GM21529 (cell line): ENCODE measurements around the gene LRP1B.
A peak's percentile ranks its signal among the peaks of the same experiment; 100 is the strongest.

Experiments
- ATAC-seq: cut with Tn5 transposase; IDR thresholded peaks from one replicate; pipeline ENCODE4 v1.9.1; 2021; ENCODE audit not compliant: unreplicated experiment

LRP1B gene

GRCh38 chr2:142131010-142131669 lies at the start of gene LRP1B:
LRP1B (minus strand) TSS chr2:142131016; CDS start chr2:142130729, 287 bp downstream.
- ATAC-seq, result peak; percentile 75

DNA sequence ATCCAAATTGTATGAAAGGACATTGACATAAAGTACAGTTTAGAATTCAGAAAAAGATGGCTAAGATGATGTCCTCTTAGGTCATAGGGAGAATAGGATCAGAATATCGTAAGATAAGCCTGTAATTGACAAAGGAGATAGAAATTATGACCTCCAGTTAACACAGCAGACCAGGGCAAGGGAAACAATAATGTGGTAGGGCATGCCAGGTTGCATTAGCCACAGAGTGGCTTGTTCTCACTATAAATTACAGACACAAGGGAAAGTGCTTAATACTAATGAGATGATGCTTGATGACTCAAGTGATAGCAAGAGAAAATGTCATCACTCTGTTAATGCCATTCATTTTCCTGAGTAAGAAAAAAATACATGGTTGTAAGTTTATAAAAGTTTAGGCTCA lies 48.9 kb upstream of the LRP1B start:
- no peak for ATAC-seq

- no peak for ATAC-seq
Measured at GRCh38 chr2:142178604-142179003, 47.8 kb upstream of the LRP1B start.

DNA sequence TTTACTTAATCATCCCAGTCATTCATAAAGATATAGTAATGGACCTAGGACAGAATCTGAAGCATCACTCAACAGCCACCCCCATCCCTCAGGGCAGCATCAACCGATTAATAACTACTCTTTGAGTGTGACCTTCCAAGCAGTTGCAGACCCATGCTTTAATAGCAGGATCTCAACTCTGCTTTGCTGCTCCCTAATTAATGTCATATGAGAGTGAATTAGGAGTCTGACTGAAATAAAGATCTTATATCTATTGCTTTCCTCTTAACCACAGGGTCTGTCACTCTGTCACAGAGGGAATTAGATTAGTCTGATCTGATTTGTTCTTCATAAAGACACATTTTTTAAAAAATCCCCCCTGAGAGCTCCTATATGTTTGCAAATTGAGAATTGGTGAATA lies 46.1 kb upstream of the LRP1B start:
- ATAC-seq, result no peak

DNA sequence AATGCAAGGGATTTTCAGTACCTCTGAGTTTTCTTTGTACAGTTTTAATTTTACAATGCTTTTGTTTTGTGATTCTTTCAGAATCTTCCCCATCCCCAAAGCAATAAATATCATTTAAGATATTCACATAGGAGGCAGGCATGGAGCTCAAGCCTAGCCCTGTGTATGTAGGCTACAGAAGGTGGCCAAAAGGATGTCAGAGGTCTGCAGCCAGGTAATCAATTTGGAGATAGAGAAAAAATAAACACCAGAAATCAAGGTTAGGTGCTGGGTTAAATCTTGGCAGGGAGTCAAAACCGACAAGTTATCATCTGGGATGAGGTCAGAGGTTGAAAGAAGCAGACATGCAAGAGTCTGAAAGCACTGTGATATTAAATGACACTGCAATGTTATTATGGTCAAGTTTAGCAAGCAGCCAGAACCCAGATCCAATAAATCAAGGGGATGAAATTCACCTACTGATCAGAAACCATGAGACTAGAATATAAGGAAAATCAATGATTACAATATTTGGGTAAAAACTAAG lies 45.1 kb upstream of the LRP1B start:
- ATAC-seq, result no peak

DNA sequence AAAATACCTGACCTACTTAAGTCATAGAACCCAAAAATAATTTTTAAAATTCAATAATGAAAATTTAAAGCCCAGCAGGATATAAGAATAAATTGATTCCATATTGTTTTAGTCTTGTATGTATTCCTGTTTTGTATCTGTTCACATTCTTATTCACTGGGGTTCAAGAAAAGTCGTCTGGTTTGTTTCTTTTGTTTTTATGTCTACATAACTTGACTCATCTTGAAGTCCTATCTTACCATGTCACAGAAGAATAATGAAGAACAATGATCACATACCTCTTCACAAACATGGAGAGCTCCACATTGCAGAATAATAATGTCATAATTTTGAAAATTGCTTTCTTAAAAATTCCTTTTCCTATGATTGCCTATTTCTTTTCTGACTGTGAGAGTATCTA lies 43.4 kb upstream of the LRP1B start:
- no peak for ATAC-seq

- no peak for ATAC-seq
Measured at GRCh38 chr2:142170847-142171246, 40.0 kb upstream of the LRP1B start.

- ATAC-seq, result peak; percentile 98
Measured at GRCh38 chr2:142165790-142166189, 35.0 kb upstream of the LRP1B start.

DNA sequence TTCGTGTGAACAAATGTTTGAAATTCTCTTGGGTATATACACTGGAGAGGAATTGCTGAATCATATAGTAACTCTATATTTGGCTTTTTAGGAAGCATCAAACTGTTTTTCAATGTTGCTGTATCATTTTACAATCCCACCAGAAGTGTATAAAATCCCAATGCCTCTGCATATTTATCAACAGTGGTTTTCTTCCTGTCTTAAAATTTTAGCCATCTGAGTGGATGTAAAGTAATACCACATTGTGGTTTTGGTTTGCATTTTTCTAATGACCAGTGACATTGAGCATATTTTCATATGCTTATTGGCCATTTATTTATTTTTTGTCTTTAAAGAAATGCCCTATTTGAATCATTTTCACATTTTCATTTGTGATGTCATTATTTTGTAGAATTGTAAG lies 22.8 kb upstream of the LRP1B start:
- ATAC-seq, result no peak

GRCh38 chr2:142150453-142150852 lies 19.6 kb upstream of the LRP1B start:
- ATAC-seq, result no peak

DNA sequence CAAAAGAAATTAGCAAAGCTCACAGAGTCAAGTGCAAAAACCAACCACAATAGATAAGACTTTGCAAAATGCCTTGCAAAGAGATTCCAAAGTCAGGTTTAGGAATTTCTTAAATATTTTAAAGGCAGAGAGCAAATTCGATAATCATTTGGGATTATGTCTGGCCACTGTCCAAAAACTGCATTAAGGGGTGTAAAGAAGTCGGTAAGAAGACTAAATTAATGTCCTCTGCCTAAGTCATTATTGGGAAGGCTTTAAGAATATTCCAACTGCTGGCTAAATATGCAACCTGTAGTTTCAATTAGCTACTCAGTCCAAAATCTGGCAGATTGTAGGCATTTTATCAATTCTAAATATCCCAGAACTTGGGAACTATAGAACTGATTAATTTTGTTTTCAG lies 13.7 kb upstream of the LRP1B start:
- ATAC-seq, result no peak

- no peak for ATAC-seq
Measured at GRCh38 chr2:142142595-142142994, 11.8 kb upstream of the LRP1B start.

GRCh38 chr2:142140434-142140845 lies 9.6 kb upstream of the LRP1B start:
- peak; percentile 56 for ATAC-seq

DNA sequence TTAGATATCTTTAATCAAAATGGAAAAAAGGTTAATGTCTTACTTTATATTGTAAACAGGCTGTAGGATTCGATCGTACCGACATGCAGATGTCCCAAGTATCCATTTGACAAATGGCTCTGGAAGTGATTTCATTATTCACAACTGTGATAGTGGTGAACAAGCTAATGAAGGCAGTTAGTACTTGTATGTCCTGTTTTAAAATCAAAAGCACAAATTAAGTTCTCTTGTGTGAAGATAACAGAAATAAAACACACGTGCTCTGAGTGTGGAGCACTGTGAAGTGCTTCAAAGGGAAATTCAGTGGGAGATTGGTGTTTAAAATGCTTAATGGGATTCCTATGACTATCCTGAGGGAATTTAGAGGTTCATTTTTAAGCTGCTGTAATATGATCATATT lies 8.6 kb upstream of the LRP1B start:
- no peak for ATAC-seq

GRCh38 chr2:142136571-142136970 lies 5.8 kb upstream of the LRP1B start:
- ATAC-seq, result no peak

- no peak for ATAC-seq
Measured at GRCh38 chr2:142134911-142135310, 4.1 kb upstream of the LRP1B start.

DNA sequence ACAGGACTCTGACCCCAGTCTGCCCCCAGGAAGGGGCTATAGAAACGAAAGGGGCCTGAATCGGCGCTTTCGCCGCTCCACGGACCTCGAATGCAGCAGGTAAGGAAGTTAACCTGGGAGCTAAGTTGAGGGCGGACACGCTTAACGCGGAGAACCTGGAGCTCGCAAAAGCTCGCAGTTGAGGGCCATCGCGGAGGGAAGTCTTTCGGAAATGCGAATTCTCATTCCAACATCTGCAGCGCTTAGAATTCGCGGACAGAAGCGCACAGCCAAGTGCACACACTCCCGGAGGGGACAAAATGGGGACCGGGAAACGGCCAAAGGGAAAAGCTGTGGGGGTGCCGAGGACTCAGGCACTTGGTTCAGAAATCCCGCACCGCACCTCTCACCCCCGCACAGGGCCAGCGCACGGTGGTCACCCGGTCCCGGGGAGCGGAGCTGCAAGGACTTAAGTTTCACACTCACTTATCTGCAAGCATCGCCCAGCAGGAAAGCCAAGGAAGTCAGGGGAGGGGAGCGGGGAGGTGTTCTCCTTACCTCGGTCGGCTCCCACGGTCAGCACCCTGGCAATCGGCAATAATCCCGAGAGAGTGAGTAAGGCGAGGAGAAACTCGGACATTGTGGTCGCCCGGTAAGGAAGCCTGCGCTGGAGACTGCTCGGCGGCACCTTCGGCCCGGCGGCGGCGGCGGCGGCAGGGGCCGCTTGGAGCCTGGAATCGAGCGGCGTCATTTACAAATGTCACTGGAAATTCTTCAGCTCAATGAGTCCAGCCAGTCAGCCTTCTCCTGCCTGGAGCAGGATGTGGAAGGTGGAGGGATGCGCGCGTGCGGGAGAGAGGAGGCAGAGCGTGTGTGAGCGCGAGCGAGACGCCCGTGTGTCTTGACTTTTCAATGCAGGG lies 456 bp downstream of the LRP1B start:
- ATAC-seq, result peak; percentile 39

DNA sequence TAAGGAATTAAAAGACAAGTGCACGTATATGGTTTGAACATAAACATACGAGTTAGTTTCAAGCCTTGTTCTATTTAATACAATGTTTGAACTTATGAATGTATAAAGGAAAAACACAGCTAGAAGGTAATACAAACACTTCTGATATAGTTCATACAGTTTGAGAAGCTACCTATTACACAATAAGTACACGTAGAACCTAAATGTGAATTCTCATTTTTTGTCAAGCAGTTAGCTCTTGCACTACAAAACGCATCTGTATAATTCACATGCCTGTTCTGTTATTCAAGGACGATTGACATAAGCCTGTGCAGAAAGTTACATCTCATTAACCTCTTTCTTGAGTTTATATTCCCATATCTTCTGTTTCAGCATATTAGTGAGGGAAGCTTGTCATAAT lies 2.7 kb downstream of the LRP1B start:
- ATAC-seq, result no peak

DNA sequence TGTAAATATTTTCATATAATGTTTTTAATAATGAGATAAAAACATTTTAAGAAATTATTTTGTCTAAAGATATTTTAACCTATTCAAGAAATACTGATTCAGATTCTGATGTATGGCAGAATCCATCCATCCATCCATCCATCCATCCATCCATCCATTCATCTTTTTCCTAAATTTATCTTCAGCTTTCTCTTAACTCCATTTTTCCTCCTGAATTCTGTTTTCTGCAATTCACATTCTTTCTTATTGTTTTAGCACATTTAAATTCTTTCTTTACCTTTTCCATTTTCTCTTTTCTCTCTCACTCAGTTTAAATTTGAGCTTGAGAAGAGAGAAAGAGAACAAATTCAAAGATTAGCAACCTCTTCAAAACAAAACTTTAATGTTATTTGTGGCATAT lies 3.6 kb downstream of the LRP1B start:
- ATAC-seq, result no peak

GRCh38 chr2:142124706-142125105 lies 6.1 kb downstream of the LRP1B start:
- ATAC-seq, result no peak

- no peak for ATAC-seq
Measured at GRCh38 chr2:142119347-142119746, 11.5 kb downstream of the LRP1B start.

GRCh38 chr2:142112757-142113221 lies 18.0 kb downstream of the LRP1B start:
- no peak for ATAC-seq
